ENCODE data around the gene ARID2.

GRCh38 chr12:45912774-45913173, 183.3 kb downstream of the ARID2 start:
- TF ChIP-seq, protein P1, sequence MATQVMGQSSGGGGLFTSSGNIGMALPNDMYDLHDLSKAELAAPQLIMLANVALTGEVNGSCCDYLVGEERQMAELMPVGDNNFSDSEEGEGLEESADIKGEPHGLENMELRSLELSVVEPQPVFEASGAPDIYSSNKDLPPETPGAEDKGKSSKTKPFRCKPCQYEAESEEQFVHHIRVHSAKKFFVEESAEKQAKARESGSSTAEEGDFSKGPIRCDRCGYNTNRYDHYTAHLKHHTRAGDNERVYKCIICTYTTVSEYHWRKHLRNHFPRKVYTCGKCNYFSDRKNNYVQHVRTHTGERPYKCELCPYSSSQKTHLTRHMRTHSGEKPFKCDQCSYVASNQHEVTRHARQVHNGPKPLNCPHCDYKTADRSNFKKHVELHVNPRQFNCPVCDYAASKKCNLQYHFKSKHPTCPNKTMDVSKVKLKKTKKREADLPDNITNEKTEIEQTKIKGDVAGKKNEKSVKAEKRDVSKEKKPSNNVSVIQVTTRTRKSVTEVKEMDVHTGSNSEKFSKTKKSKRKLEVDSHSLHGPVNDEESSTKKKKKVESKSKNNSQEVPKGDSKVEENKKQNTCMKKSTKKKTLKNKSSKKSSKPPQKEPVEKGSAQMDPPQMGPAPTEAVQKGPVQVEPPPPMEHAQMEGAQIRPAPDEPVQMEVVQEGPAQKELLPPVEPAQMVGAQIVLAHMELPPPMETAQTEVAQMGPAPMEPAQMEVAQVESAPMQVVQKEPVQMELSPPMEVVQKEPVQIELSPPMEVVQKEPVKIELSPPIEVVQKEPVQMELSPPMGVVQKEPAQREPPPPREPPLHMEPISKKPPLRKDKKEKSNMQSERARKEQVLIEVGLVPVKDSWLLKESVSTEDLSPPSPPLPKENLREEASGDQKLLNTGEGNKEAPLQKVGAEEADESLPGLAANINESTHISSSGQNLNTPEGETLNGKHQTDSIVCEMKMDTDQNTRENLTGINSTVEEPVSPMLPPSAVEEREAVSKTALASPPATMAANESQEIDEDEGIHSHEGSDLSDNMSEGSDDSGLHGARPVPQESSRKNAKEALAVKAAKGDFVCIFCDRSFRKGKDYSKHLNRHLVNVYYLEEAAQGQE (IDR thresholded peaks at IDR 0.05; ENCODE audit: insufficient read depth in 1 of 2, low read depth in 2 of 2, low read length in 2 of 2): no peak
- TF ChIP-seq POLR2AphosphoS5 (IDR thresholded peaks at IDR 0.05; ENCODE audit: low read depth, low read length) (no peak), TAF1 (IDR thresholded peaks at IDR 0.05; ENCODE audit: borderline replicate concordance, insufficient read depth, low read length) (no peak), SIN3A (IDR thresholded peaks at IDR 0.05; ENCODE audit: borderline replicate concordance, insufficient read depth, low read length) (no peak)

Data from PFSK-1 (cell line).